ENCODE data around the gene ZFYVE1.

The ZFYVE1 gene

GRCh38 chr14:73003681-73004080 is 23.2 kb downstream of the ZFYVE1 start:
- TF ChIP-seq CTCF (IDR thresholded peaks at IDR 0.05; ENCODE audit: borderline replicate concordance, control extremely low read depth, extremely low read depth, insufficient read depth, missing control alignments): no peak
- in situ Hi-C loops (cut with MboI; ENCODE audit: low sequenced_read_pairs, unreplicated experiment): no loop called here
- DNase-seq (ENCODE audit: low spot score): no peak

- no peak for TF ChIP-seq CTCF (IDR thresholded peaks at IDR 0.05; ENCODE audit: borderline replicate concordance, control extremely low read depth, extremely low read depth, insufficient read depth, missing control alignments)
- in situ Hi-C loops (cut with MboI; ENCODE audit: low sequenced_read_pairs, unreplicated experiment): no loop called here
- DNase-seq (ENCODE audit: low spot score): no peak
Observed at GRCh38 chr14:73000073-73000472, 26.8 kb downstream of the ZFYVE1 start.

GRCh38 chr14:72999316-72999715 is 27.6 kb downstream of the ZFYVE1 start:
- in situ Hi-C loops (cut with MboI; ENCODE audit: low sequenced_read_pairs, unreplicated experiment): no loop called here
- TF ChIP-seq CTCF (IDR thresholded peaks at IDR 0.05; ENCODE audit: borderline replicate concordance, control extremely low read depth, extremely low read depth, insufficient read depth, missing control alignments): no peak
- no peak for DNase-seq (ENCODE audit: low spot score)

GRCh38 chr14:72998252-72998903 is 28.5 kb downstream of the ZFYVE1 start:
- in situ Hi-C loops (cut with MboI; ENCODE audit: low sequenced_read_pairs, unreplicated experiment): no loop called here
- TF ChIP-seq CTCF (IDR thresholded peaks at IDR 0.05; ENCODE audit: borderline replicate concordance, control extremely low read depth, extremely low read depth, insufficient read depth, missing control alignments): no peak

GRCh38 chr14:72996916-72997315 is 30.0 kb downstream of the ZFYVE1 start:
- in situ Hi-C loops (cut with MboI; ENCODE audit: low sequenced_read_pairs, unreplicated experiment): no loop called here
- TF ChIP-seq CTCF (IDR thresholded peaks at IDR 0.05; ENCODE audit: borderline replicate concordance, control extremely low read depth, extremely low read depth, insufficient read depth, missing control alignments): no peak
- no peak for DNase-seq (ENCODE audit: low spot score)

More at GRCh38 chr14:72998252-72998903, 28.5 kb downstream of the ZFYVE1 start:
- no peak for DNase-seq (ENCODE audit: low spot score)

GRCh38 chr14:72990171-72990570 is 36.7 kb downstream of the ZFYVE1 start:
- DNase-seq (ENCODE audit: low spot score): no peak
- in situ Hi-C loops (cut with MboI; ENCODE audit: low sequenced_read_pairs, unreplicated experiment): no loop called here
- TF ChIP-seq CTCF (IDR thresholded peaks at IDR 0.05; ENCODE audit: borderline replicate concordance, control extremely low read depth, extremely low read depth, insufficient read depth, missing control alignments): no peak
